HG02938 (cell line): ENCODE results near the gene ZNF496.
"Not testable (repeated sequence)": the region's sequence is repeated elsewhere in the genome, so short reads cannot be mapped to it uniquely, and the experiment has no call there.

Experiments
- ATAC-seq: cut with Tn5 transposase; IDR thresholded peaks from one replicate; pipeline ENCODE4 v1.9.1; 2021; ENCODE audit warnings: mild to moderate bottlenecking, moderate library complexity; ENCODE audit not compliant: unreplicated experiment

The ZNF496 gene

GRCh38 chr1:247295274-247295684 is 36.4 kb downstream of the ZNF496 start:
- no peak for ATAC-seq

GRCh38 chr1:247294282-247294681 is 37.4 kb downstream of the ZNF496 start:
- ATAC-seq = no peak

GRCh38 chr1:247293047-247293446 is 38.6 kb downstream of the ZNF496 start:
- ATAC-seq = no peak

- ATAC-seq = no peak
Measured at GRCh38 chr1:247291833-247292561, 39.7 kb downstream of the ZNF496 start.

- ATAC-seq = no peak
Measured at GRCh38 chr1:247291161-247291560, 40.5 kb downstream of the ZNF496 start.

GRCh38 chr1:247290576-247290975 is 41.1 kb downstream of the ZNF496 start:
- ATAC-seq = no peak

- ATAC-seq = not testable (repeated sequence)
Measured at GRCh38 chr1:247289274-247289892, 42.3 kb downstream of the ZNF496 start.

- ATAC-seq = no peak
Measured at GRCh38 chr1:247288341-247288740, 43.3 kb downstream of the ZNF496 start.

GRCh38 chr1:247287460-247287859 is 44.2 kb downstream of the ZNF496 start:
- no peak for ATAC-seq

- ATAC-seq = no peak
Measured at GRCh38 chr1:247286134-247286670, 45.5 kb downstream of the ZNF496 start.

GRCh38 chr1:247281001-247281574 is 50.6 kb downstream of the ZNF496 start:
- ATAC-seq = no peak

- no peak for ATAC-seq
Measured at GRCh38 chr1:247277191-247277590, 54.5 kb downstream of the ZNF496 start.

GRCh38 chr1:247274605-247275256 is 56.9 kb downstream of the ZNF496 start:
- ATAC-seq = no peak

- ATAC-seq = no peak
Measured at GRCh38 chr1:247273013-247273412, 58.7 kb downstream of the ZNF496 start.

- ATAC-seq = no peak
Measured at GRCh38 chr1:247270003-247270402, 61.7 kb downstream of the ZNF496 start.

- ATAC-seq = no peak
Measured at GRCh38 chr1:247269133-247269532, 62.5 kb downstream of the ZNF496 start.

- ATAC-seq = no peak
Measured at GRCh38 chr1:247268390-247269045, 63.1 kb downstream of the ZNF496 start.

GRCh38 chr1:247266053-247266452 is 65.6 kb downstream of the ZNF496 start:
- no peak for ATAC-seq

- not testable (repeated sequence) for ATAC-seq
Measured at GRCh38 chr1:247255772-247256171, 75.9 kb downstream of the ZNF496 start, which contains the start of gene VN1R5. Gene VN1R5 (plus strand): TSS chr1:247256072.

GRCh38 chr1:247247568-247247967 is 84.1 kb downstream of the ZNF496 start:
- no peak for ATAC-seq
